Left renal cortex interstitium (tissue), 4 donors: ENCODE measurements around the gene PHTF2. TPM values are rescaled to one million over a fixed set of nuclear protein-coding genes. Genes with fewer than 3 reads are reported as not detected.

Source experiments
- DNase-seq, 4 donors: peaks; one replicate each; pipeline ENCODE4 v3.0.0-alpha.2; 2013; ENCODE audit warnings: low read depth in 4 of 4, low spot score in 2 of 4, missing footprints in 1 of 4
- polyA plus RNA-seq, 4 donors: library from polyadenylated mRNA; unstranded; fragments of 120-200 nt; gene quantifications; one replicate each; pipeline ENCODE4 v1.2.1, GENCODE V29; 2013; ENCODE audit not compliant: insufficient read length in 4 of 4

PHTF2 gene
- polyA plus RNA-seq, 4 donors, result 20.7 to 32.3 (median 25.4) TPM

DNA sequence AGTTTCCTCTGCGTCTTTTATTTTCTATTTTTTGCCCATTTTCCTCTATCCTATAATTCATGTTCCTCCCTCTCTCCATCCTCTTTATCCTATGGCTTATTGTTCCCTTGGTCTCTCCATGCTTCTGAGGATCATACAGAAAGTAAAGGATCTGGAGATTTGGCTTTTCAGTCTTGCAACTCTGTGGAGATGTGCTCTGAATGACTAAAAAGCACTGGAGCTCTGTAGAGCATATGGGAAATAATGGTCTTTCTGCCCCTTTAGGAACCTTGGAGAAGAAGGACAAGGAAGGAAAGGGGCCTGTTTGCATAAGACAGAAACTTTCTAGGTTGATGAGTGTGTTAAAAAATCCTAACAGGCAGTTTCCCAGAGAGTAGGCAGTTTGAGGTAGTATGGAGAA is 120.1 kb downstream of the PHTF2 start:
- no peak for DNase-seq

DNA sequence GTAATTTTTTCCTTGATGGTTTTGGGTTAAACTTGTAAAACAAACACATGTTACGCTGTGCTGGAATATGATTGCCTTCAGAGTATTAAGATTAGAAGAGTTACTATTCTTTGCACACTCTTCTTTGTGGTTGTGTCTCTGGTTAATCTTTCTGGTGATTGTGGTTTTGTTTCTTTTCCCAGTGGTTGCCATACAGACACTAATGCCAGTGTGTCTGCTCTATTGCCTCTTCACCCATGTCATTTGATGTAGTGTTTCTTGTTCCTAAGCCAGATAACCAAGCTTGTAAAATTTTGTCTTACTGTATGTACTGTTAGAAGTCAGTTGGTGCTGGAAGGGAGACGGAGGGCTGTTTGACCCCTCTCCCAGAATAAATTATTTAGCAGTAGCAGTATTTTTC is 124.8 kb downstream of the PHTF2 start:
- no peak for DNase-seq

DNA sequence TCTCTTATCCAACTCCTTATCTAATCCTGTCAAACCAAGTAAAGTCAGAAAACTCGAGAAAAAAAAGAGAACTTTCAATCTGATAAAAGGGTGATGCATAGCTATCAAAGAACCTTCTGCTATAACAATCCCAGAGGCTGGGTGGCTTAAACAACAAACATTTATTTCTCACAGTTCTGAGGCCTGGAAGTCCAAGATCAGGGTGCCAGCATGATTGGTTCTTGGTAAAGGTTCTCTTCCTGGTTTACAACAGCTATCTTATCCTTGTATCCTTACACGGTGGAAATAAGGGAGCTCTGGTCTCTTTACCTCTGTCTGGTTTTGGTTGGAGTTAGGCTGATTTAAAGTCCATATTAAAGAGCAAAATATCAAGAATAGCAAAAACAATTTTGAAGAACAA is 131.9 kb downstream of the PHTF2 start:
- DNase-seq, result no peak

DNA sequence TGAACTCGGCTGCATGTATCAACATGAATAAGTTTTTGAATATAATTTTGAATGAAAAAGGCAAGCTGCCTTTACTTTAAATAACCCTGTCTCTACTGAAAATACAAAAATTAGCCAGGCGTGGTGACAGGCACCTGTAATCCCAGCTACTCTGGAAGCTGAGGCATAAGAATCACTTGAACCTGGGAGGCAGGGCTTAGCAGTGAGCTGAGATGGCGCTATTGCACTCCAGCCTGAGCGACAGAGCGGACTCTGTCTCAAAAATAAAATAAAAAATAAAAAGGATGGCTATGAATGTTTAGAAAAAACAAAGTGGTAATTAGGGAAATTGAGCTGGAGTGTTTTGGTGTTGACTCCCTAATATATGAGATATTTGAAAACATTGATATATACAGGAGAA is 133.3 kb downstream of the PHTF2 start:
- no peak for DNase-seq

DNA sequence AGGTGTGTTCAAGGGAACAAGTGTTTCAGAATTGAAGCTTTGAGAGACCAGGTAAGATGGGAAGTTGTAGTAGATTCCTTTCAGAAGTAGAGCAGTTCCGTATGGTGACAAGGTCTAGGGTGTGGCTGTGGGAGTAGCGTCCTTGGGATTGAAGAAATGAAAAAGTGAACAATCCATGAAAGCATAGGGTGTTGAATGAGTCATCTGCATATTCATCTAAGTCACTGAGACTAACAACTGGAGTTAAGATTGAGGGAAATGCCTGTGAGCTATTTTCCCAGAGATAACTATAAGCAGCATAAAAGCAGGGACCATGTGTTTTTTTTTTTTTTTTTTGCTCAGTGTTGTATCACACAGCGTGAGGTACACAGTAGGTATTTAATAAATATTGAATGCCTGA is 134.8 kb downstream of the PHTF2 start:
- no peak for DNase-seq

DNA sequence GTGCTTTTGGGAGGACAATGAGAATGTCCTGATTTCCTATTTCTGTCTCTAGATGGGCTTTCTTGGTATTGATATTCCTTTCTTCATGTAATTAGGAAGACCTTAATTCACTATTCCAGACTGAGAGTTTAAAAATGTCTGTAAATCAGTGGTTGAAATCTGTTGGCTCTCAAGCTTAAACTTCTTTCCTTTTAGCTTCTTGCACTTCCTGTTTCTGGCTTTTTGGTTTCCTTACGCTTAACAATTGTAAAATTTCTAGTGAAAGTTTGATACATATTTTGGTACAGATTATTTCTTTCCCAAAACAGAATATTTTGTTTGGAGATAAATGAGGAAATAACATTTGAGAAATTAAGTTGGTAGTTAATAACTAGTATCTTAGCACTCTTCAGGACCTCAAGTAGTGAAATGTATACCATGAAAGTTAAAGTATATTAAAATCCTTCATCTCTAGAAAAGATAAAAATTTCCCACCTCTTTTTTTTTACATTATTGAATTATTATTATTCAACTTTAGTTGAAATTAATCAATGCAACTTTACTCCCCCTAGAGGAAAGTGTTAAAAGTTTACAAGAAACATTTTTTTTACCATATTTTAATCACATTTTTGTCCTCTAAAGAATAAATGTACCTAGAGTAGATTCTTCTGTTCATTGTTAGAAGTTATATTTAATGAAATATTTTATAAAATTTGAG is 137.2 kb downstream of the PHTF2 start:
- DNase-seq, result no peak

DNA sequence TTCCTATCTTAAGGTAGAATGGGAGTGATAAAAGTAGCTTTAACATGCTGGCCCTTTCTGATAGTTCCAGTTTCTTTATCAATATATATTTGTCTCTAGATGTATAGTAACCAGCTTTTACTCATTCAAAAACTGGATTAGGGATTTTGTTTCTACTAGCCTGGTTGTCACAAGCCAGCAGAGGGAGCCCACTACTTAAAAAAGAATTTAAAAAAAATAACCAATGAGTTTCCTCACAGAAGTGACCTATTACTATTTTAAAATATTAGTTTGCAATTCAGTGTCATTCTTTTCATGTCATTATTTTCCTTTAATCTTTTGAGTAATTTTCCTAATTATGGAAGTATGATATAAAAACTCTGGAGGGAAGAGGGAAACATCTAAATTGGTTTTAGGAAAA is 142.1 kb downstream of the PHTF2 start:
- peak in 1 of 4 donors; percentile 16 for DNase-seq

DNA sequence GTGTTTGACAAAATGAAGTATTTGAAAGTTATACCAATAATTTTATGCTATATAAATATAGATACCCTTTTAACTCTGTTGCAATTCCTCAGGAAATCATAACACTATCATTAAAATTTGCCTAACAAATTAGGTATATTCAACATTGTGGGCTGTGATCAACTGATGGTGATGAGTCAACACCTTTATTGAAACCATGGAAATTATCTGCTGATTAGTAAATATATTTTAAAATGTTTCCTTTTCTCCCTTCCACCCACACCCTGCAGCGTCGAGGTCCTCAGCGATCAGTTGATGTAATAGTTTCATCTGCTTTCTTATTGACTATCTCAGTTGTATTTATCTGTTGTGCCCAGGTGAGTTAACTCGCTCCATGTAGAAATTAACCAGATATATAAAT is 143.9 kb downstream of the PHTF2 start:
- DNase-seq, result no peak

DNA sequence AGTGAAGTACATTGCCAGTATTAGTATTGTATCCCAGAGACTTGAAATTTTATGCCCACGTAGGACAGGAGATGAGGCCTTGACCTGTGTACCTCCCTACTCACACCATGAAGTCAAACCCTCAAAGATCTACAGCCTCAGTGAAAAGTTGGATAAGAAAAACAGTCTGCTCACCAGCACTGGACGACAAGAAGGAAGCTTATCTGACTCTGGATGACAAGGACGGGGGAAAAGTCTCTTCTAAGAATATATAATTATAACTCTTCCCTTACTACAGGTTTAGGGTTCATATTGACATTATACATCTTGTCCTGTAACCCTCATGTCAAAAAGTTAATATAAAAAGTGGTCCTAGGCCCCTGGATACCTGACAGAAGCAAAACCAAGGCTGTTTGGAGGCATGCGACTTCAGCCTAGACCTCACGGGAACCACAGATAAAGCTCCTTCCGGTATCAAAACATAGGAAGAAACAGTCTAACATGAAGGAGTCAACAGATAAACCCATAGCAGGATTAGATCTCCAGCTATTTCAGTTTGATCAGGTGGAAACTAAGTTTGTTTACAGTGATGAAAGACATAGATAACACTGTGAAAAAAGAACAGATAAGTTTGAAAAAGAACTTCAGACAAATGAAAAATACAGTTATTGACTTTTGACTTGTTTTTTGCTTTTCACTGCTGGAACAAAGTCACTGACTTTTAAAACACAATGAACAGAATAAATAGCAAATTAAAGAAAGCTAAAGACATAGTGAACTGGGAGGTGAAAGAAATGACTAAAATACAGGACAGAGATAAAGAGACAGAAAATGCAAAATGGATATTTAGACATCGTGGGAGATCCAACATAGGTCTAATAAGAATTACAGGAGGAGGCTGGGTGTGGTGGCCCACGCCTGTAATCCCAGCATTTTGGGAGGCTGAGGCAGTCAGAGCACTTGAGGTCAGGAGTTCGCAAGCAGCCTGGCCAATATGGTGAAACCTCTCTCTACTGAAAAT is 145.9 kb downstream of the PHTF2 start:
- no peak for DNase-seq

DNA sequence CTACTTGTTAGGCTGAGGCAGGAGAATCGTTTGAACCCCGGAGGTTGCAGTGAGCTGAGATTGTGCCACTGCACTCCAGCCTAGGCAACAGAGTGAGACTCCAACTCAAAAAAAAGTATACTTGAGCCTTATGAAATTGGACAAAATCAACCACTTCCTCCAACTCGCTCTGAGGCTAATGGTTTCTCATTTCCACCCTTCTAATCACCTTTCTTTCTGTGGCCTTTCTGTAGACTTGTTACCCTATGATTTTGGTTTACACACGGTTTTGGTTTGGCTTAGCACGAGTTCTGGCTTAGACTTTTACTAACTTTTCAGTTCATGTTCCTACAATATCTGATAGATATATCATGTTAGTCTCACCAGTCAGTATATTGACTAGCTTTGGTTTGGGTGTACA is 152.0 kb downstream of the PHTF2 start:
- DNase-seq, result no peak

DNA sequence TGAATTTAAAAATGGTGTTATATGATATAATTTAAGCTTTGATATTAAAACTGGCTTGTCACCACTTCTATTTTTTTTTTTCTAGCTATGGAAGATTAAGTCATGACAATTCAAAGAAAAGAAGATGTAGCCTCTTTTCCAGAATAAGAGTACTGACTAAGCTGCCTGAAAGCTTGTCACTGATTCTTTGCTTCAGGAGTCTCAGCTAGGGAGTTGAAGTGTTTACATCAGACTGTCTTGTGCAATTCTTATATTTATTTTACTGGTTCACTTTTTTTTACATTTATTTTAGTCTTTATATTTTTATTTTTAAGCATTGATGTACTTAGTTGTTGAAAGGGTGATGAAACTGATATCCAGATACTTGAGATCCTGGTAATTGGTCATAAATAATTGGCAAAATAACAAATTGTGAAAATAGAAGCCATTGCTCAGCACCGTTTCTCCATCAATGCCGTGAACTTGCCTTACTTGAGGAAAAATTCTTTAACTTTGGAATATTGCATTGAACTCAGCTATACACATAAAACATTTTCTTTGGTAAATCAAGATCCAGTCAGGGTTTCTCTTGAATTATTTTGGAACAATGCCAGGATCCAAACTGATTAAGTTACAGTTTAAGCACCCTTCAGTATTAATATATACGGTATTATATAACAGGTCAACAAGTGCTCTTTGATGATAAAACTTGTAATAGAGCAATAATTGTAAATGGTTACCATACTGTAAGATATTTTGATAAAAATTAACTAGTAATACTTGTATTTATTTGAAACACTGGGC is 156.4 kb downstream of the PHTF2 start:
- no peak for DNase-seq

DNA sequence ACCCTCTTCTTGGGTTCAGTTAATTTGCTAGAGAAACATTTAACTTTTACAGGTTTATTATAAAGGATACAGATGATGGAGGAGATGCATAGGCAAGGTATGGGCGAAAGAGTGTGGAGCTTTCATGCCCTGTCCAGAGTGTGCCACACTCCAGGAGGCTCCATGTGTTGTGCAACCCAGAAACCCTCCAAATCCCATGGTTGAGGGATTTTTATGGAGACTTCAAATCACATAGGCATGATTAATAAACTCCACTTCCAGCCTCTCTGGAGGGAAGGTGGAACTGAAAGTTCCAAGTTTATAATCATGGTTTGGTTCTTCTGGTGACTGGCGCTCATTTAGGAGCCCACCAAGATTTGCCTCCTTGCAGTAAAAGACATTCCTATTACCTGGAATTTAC is 159.9 kb downstream of the PHTF2 start:
- no peak for DNase-seq

DNA sequence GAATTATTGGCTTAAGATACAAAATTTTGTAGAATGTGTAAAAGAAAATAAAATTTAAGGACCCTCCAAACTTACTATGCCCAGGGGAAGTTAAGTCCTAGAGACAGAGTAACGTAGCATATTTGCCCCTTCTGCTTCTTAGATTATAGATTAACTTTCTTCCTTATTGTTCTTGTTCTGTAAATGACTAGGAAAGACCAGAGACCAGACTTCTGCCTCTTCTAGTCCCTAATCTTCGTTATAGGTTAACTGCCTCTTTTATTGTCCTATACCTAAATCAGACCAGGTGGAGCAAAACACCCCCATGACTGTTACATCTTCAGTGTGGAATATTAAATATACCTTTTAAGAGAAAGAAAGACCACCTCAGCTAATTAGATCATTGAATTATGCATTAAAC is 160.5 kb downstream of the PHTF2 start:
- DNase-seq, result no peak

DNA sequence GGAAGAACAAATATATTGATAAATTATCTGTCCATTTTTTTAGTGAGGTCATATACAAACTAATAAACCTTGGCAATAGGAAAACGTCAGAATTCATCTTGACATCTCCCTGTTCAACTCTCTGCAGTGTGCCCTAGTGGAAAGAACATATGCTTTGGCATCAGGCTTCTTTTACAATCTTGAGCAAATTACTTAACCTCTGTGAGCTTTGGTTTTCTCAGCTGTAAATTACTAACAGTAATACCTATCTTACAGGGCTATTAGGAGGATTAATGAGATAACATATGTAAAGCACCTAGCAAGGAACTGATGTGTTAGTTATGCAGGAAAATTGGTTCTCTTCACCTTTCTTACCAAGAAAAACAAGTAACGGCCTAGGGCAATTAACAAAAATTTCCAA is 161.8 kb downstream of the PHTF2 start:
- DNase-seq, result no peak

DNA sequence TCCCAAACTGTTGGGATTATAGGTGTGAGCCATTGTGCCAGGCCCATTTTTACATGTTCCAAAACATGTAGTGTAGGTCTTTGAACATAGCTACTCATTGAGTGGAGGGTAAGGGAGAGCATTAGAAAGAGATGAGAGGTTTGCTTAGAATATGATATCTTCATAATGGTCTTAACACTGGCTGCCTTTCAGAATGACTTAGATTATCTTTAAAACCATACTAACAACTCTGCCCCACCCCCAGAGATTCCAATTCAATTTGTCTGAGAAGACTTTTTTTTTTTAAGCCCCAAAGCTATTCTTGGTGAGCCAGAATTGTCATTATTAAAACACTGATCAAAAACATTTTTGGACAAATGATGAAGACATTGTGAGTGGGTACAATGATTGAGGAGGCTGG is 168.9 kb downstream of the PHTF2 start:
- no peak for DNase-seq

DNA sequence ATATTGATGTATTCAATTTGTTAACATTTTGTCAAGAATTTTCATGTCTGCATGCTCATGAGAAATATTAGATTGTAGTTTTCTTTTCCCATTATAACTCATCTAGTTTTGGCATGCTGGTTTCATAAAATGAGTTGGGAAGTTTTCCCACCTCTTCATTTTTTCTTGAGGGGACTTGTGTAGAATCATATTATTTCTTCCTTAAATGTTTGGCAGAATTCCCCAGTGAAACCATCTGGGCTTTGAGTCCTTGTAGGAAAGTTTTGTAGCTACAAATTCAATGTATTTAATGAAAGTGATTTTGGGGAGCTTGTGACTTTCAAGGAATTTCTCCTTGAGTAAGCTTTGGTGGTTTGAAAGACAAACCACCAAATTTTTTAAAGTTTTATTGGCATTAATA is 173.2 kb downstream of the PHTF2 start:
- no peak for DNase-seq

DNA sequence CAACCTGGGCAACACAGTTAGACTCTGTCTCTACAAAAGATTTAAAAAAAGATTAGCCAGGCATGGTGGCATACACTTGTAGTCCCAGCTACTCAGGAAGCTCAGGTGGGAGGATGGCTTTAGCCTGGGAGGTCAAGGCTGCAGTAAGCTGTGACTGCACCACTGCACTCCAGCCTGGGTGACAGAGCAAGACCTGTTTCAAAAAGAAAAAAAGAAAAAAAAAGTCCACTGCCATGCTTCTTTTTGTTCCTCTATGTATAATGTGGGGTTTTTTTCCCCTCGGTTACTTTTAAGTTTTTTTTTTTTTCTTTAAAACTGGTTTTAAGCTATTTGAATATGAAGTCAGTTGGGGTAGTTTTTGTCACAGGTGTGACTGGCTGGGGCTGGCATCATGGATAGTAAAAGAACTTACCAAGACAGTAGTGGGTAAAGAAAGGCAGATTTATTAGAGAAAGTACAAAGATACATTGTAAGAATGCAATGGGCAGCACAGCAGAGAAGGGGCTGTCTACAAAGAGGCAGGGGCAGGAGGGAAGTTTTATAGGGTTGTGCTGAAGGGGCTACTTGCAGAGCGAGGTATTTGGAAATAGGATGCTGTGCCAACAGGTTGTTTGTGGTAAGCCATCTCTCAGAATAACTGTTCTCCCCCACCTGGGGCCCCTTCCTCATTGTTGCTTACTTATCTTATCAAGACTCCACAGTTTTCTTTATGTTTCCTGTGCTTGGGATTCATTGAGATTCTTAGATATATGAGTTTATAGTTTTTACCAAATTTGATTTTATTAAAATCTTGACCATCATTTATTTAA is 177.3 kb downstream of the PHTF2 start:
- DNase-seq, result no peak

DNA sequence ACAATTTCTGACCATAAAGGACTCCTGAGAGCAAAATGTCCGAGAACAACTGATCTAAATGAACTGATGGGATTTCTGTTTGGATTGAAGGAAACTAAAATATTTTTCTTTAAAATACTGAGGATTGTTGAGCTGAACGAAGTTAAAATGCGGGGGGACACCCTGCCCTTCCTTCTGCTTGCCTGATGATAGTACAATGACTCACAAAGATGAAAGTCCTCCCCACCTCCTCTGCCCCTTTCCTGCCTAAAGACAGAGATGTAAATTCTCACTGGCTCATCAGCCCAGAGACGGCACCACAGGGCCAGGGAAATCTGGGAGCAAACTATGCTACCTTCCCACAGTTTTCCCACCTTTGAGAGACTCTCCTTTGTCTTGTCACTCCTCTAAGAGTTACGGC is 180.6 kb downstream of the PHTF2 start:
- DNase-seq, result no peak

DNA sequence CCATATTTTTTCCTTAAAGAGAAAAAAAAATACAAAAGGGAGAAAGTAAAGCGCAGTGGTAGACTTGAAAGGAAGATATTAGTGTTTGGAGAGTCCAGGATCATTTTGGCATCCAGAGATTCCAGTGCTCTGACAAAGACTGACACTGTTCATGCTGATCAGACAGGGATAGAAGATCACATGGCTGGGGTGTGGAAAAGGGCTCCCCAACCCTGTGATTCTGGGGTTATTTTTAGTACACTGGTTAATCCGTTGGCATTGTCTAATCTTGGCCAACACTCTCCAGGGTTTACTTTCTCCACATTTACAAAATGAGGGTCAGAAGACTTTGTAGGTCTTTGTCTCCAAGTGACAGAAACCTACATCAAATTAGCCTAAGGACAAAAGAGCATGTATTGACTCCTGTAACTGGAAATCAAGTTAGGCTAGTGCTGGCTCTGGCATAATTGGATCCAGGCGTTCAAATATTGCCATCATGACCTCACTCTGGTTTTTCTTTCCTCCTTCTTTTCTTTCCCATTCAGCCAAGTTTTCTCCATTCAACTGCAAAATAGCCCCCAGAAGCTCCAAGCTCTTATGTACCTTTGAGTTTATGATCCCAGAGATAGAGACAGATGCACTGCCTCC is 181.6 kb downstream of the PHTF2 start:
- no peak for DNase-seq
